Neural cell (in vitro differentiated cells): ENCODE measurements around the gene TSEN15. TPM values are rescaled to one million over a fixed set of nuclear protein-coding genes. Genes with fewer than 3 reads are reported as not detected.
A peak's percentile ranks its signal among the peaks of the same experiment; 100 is the strongest.

Experiments used
- H2AFZ ChIP-seq: fragments of 200-600, 300-800 bp; sonication (generic), shearing (Covaris generic); 2 replicates; pipeline ENCODE4 v1.6.0; 2014; ENCODE audit warnings: low read depth, mild to moderate bottlenecking, antibody characterized with exemption, low read length, moderate library complexity
- H3F3A ChIP-seq: fragments of 200-600 bp; shearing (Covaris generic); 2 replicates; pipeline ENCODE4 v1.6.1; 2016; ENCODE audit warnings: mild to moderate bottlenecking, moderate library complexity, mixed read lengths, antibody characterized with exemption, low read length; ENCODE audit not compliant: insufficient read depth, poor library complexity, severe bottlenecking
- H3K27ac ChIP-seq: fragments of 200-600, 300-800 bp; sonication (generic), shearing (Covaris generic); 2 replicates; pipeline ENCODE4 v1.5.1; 2014; ENCODE audit warnings: mild to moderate bottlenecking, low read length, moderate library complexity
- H3K27me3 ChIP-seq: fragments of 300-800, 200-600 bp; sonication (generic), shearing (Covaris generic); 2 replicates; pipeline ENCODE4 v1.6.0; 2014; ENCODE audit warnings: mild to moderate bottlenecking, low read depth, low read length, moderate library complexity; ENCODE audit not compliant: insufficient read depth
- H3K36me3 ChIP-seq: fragments of 300-800, 200-600 bp; sonication (generic), shearing (Covaris generic); 2 replicates; pipeline ENCODE4 v1.5.1; 2014; ENCODE audit warnings: mild to moderate bottlenecking, antibody characterized with exemption, low read length, moderate library complexity; ENCODE audit not compliant: insufficient read depth
- H3K4me2 ChIP-seq: fragments of 300-800, 200-600 bp; sonication (generic), shearing (Covaris generic); 2 replicates; pipeline ENCODE4 v1.6.0; 2014; ENCODE audit warnings: mild to moderate bottlenecking, low read length
- H3K4me3 ChIP-seq: fragments of 300-800, 200-600 bp; sonication (generic), shearing (Covaris generic); 2 replicates; pipeline ENCODE4 v1.5.1; 2014; ENCODE audit warnings: mild to moderate bottlenecking, low read length, moderate library complexity
- H3K79me2 ChIP-seq: fragments of 200-600 bp; shearing (Covaris generic); replicated peaks from 2 replicates; pipeline ENCODE4 v1.6.0; 2014; ENCODE audit warnings: mild to moderate bottlenecking, low read length, moderate library complexity; ENCODE audit not compliant: insufficient read depth
- H3K9ac ChIP-seq: fragments of 300-800, 200-600 bp; sonication (generic), shearing (Covaris generic); 2 replicates; pipeline ENCODE4 v1.6.1; 2016; ENCODE audit warnings: mild to moderate bottlenecking, low read length, mixed read lengths
- H3K9me2 ChIP-seq: fragments of 200-600 bp; shearing (Covaris generic); 2 replicates; pipeline ENCODE4 v1.6.1; 2016; ENCODE audit warnings: mild to moderate bottlenecking, low read length, mixed read lengths; ENCODE audit not compliant: insufficient read depth
- H3K9me3 ChIP-seq: fragments of 200-600, 300-800 bp; sonication (generic), shearing (Covaris generic); 2 replicates; pipeline ENCODE4 v1.6.1; 2016; ENCODE audit warnings: mild to moderate bottlenecking, mixed run types, low read length, moderate library complexity, mixed read lengths
- H4K20me1 ChIP-seq: fragments of 200-600 bp; shearing (Covaris generic); 2 replicates; pipeline ENCODE4 v1.6.1; 2016; ENCODE audit warnings: mild to moderate bottlenecking, mixed run types; ENCODE audit not compliant: insufficient read depth
- EP300 ChIP-seq: fragments of 450-650 bp; conservative IDR thresholded peaks from 2 replicates; pipeline ENCODE4 v1.6.1; 2014; ENCODE audit warnings: antibody characterized with exemption, mild to moderate bottlenecking, moderate library complexity; ENCODE audit not compliant: poor library complexity, severe bottlenecking
- EZH2 ChIP-seq: fragments of 200-600, 300-800 bp; shearing (Covaris generic), sonication (generic); IDR thresholded peaks from 2 replicates; pipeline ENCODE4 v1.6.1; 2014; ENCODE audit warnings: antibody characterized with exemption, low read length, borderline replicate concordance, mild to moderate bottlenecking; ENCODE audit not compliant: insufficient read depth, poor library complexity, severe bottlenecking
- MXI1 ChIP-seq: fragments of 450-650 bp; conservative IDR thresholded peaks from 2 replicates; pipeline ENCODE4 v1.6.1; 2014; ENCODE audit warnings: antibody characterized with exemption, mild to moderate bottlenecking; ENCODE audit not compliant: poor library complexity, severe bottlenecking
- POLR2AphosphoS5 ChIP-seq: IDR thresholded peaks from 2 replicates; pipeline ENCODE4 v1.6.1; 2012
- RAD21 ChIP-seq: fragments of 450-650 bp; conservative IDR thresholded peaks from 2 replicates; pipeline ENCODE4 v1.6.1; 2014; ENCODE audit warnings: antibody characterized with exemption, mild to moderate bottlenecking, moderate library complexity
- REST ChIP-seq: IDR thresholded peaks from 2 replicates; pipeline ENCODE4 v1.6.1; 2012; ENCODE audit warnings: borderline replicate concordance
- SMC3 ChIP-seq: fragments of 450-650 bp; conservative IDR thresholded peaks from 2 replicates; pipeline ENCODE4 v1.6.1; 2014; ENCODE audit warnings: antibody characterized with exemption, mild to moderate bottlenecking, moderate library complexity; ENCODE audit not compliant: poor library complexity
- TAF1 ChIP-seq: IDR thresholded peaks from 2 replicates; pipeline ENCODE4 v1.6.1; 2012; ENCODE audit warnings: low read depth
- polyA plus RNA-seq: library from polyadenylated mRNA; depleted of rRNA; stranded (reverse); fragments of >200 nt; gene quantifications from 2 replicates; pipeline ENCODE4 v1.2.3, GENCODE V29; 2014
- TF ChIP-seq, protein P1 (sequence below): fragments of 450-650 bp; IDR thresholded peaks from 2 replicates; pipeline ENCODE4 v1.5.1; 2014; ENCODE audit warnings: antibody characterized with exemption, mild to moderate bottlenecking, moderate library complexity; ENCODE audit not compliant: poor library complexity, severe bottlenecking

TSEN15 gene
- polyA plus RNA-seq, 1 donor from 2014 or later = 56.9 TPM

- Histone ChIP-seq H3K9me3 (no peaks in the 10 kb centered on the region), H3K27me3 (no peaks in the 10 kb centered on the region), H3K9me2 (no peaks in the 10 kb centered on the region), H4K20me1 (no peaks in the 10 kb centered on the region), H3K27ac (peak overlapping the region; percentile 75), H3F3A (no peaks in the 10 kb centered on the region), H3K4me3 (peak overlapping the region; percentile 23), H3K36me3 (no peaks in the 10 kb centered on the region), H3K9ac (peak overlapping the region; percentile 10), H2AFZ (no peak overlapping the region), H3K79me2 (no peaks in the 10 kb centered on the region), H3K4me2 (peak overlapping the region; percentile 27)
- TF ChIP-seq RAD21 (peak; percentile 49), TAF1 (no peak), MXI1 (no peak), REST (peak; percentile 87), EP300 (peak; percentile 92), POLR2AphosphoS5 (peak; percentile 90), EZH2 (no peak), SMC3 (peak; percentile 52)
- TF ChIP-seq, protein P1, sequence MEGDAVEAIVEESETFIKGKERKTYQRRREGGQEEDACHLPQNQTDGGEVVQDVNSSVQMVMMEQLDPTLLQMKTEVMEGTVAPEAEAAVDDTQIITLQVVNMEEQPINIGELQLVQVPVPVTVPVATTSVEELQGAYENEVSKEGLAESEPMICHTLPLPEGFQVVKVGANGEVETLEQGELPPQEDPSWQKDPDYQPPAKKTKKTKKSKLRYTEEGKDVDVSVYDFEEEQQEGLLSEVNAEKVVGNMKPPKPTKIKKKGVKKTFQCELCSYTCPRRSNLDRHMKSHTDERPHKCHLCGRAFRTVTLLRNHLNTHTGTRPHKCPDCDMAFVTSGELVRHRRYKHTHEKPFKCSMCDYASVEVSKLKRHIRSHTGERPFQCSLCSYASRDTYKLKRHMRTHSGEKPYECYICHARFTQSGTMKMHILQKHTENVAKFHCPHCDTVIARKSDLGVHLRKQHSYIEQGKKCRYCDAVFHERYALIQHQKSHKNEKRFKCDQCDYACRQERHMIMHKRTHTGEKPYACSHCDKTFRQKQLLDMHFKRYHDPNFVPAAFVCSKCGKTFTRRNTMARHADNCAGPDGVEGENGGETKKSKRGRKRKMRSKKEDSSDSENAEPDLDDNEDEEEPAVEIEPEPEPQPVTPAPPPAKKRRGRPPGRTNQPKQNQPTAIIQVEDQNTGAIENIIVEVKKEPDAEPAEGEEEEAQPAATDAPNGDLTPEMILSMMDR = no peak
Measured at GRCh38 chr1:184113251-184113650, 61.7 kb downstream of the TSEN15 start.

DNA sequence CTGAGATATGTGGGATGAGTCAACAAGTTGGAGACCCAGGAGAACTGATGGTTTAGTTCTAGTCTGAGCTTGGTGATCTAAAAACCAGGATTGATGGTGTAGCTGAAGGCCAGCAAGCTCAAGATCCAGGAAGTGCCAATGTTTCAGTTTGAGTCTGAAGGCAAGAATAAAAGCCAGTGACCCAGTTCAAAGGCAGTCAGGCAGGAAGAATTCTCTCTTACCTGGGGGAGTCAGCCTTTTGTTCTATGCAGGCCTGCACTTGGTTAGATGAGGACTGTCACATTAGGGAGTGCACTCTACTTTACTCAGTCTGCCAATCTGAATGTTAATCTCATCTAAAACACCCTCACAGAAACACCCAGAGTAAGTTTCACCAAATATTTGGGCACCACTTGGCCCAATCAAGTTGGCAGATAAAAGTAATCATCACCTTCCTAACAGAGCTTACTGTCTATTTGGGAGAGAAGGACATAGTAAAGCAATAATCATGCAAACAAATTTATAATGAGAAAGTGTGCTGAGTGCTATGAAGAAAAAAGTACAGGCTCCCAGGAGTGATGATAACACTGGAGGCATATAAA is 63.4 kb downstream of the TSEN15 start:
- Histone ChIP-seq H2AFZ (no peak overlapping the region), H3K9me2 (no peaks in the 10 kb centered on the region), H3K27me3 (no peaks in the 10 kb centered on the region), H3K9me3 (no peaks in the 10 kb centered on the region), H4K20me1 (no peaks in the 10 kb centered on the region), H3F3A (no peaks in the 10 kb centered on the region), H3K36me3 (no peaks in the 10 kb centered on the region), H3K27ac (peak overlapping the region; percentile 75), H3K79me2 (no peaks in the 10 kb centered on the region), H3K4me2 (no peak overlapping the region), H3K4me3 (no peak overlapping the region), H3K9ac (no peak overlapping the region)
- TF ChIP-seq POLR2AphosphoS5 (no peak), EP300 (no peak), TAF1 (no peak), SMC3 (no peak), REST (no peak), MXI1 (no peak), RAD21 (no peak), EZH2 (no peak)
- TF ChIP-seq, protein P1 = no peak
